Measurements from ENCODE around the gene KIF20B.

DNA sequence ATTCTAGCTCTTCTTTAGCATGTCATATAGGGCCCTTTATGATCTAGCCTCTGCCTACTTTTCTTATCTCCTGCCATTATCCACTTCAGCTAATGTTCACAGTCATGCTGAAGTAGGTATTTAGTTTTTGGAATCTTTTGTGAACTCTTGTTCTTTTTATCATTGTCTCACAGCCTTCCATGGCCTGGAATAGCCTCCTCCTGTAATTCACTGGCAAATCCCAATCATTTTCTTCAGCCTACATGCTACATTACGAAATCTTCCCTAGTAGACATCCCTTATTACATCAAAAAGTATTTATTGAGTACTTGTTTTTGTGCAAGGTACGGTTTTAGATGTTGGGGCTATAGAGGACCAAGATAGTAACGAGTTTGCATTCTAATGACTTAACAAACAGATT lies 3.4 kb upstream of the KIF20B start:
- no peak for TF ChIP-seq EZH2 (IDR thresholded peaks at IDR 0.05)
- no peak for TF ChIP-seq POLR2AphosphoS5 (IDR thresholded peaks at IDR 0.05; ENCODE audit: borderline replicate concordance, low read depth, low read length)
- TF ChIP-seq FOXP2 (optimal IDR thresholded peaks at IDR 0.05; ENCODE audit: control extremely low read depth, extremely low read length, insufficient read depth) = no peak
